Loucy (cell line): Measurements from ENCODE around the gene IGFALS.

Experiments used
- H2AFZ ChIP-seq: fragments of 200-600 bp; sonication (generic); 2 replicates; pipeline ENCODE4 v1.6.0; 2016; ENCODE audit warnings: antibody characterized with exemption, mild to moderate bottlenecking, low read length, moderate library complexity
- H3F3A ChIP-seq: fragments of 200-600 bp; 2 replicates; pipeline ENCODE4 v1.6.0; 2016; ENCODE audit warnings: antibody characterized with exemption, low read depth, mild to moderate bottlenecking
- H3K27me3 ChIP-seq: fragments of 200-600 bp; sonication (generic); 2 replicates; pipeline ENCODE4 v1.6.1; 2014; ENCODE audit warnings: low read length, mild to moderate bottlenecking; ENCODE audit not compliant: insufficient read depth, poor library complexity, severe bottlenecking
- H3K36me3 ChIP-seq: fragments of 200-600 bp; sonication (generic); 2 replicates; pipeline ENCODE4 v1.6.1; 2016; ENCODE audit warnings: low read length; ENCODE audit not compliant: insufficient read depth
- H3K4me1 ChIP-seq: fragments of 200-600 bp; sonication (generic); 2 replicates; pipeline ENCODE4 v1.5.1; 2014; ENCODE audit warnings: low read length, mild to moderate bottlenecking; ENCODE audit not compliant: insufficient read depth, poor library complexity, severe bottlenecking
- H3K4me2 ChIP-seq: fragments of 200-600 bp; sonication (generic); 2 replicates; pipeline ENCODE4 v1.6.0; 2014; ENCODE audit warnings: antibody characterized with exemption, low read length, low read depth, mild to moderate bottlenecking; ENCODE audit not compliant: poor library complexity, severe bottlenecking
- H3K4me3 ChIP-seq: fragments of 200-600 bp; sonication (generic); 2 replicates; pipeline ENCODE4 v1.5.1; 2014; ENCODE audit warnings: low read length, mild to moderate bottlenecking, mixed read lengths; ENCODE audit not compliant: poor library complexity, severe bottlenecking
- H3K79me2 ChIP-seq: fragments of 200-600 bp; sonication (generic); 2 replicates; pipeline ENCODE4 v1.6.1; 2014; ENCODE audit warnings: low read length; ENCODE audit not compliant: insufficient read depth
- H3K9ac ChIP-seq: fragments of 200-600 bp; sonication (generic); 2 replicates; pipeline ENCODE4 v1.6.0; 2014; ENCODE audit warnings: mild to moderate bottlenecking, low read depth, low read length, moderate library complexity; ENCODE audit not compliant: poor library complexity, severe bottlenecking
- H3K9me2 ChIP-seq: fragments of 200-600 bp; sonication (generic); replicated peaks from 2 replicates; pipeline ENCODE4 v1.6.1; 2016; ENCODE audit warnings: low read depth, low read length, mixed read lengths
- H3K9me3 ChIP-seq: fragments of 200-600 bp; sonication (generic); 2 replicates; pipeline ENCODE4 v1.6.1; 2014; ENCODE audit warnings: mild to moderate bottlenecking, antibody characterized with exemption, low read length, low read depth; ENCODE audit not compliant: insufficient read depth
- H4K20me1 ChIP-seq: fragments of 200-600 bp; sonication (generic); 2 replicates; pipeline ENCODE4 v1.6.0; 2014; ENCODE audit warnings: antibody characterized with exemption, low read length, mild to moderate bottlenecking; ENCODE audit not compliant: insufficient read depth, poor library complexity, severe bottlenecking
- EZH2phosphoT487 ChIP-seq: fragments of 200-600 bp; IDR thresholded peaks from 2 replicates; pipeline ENCODE4 v1.6.1; 2018; ENCODE audit warnings: antibody characterized with exemption, mild to moderate bottlenecking, moderate library complexity, borderline replicate concordance
- TF ChIP-seq, protein P1 (sequence below): fragments of 200-600 bp; sonication (generic); conservative IDR thresholded peaks from 2 replicates; pipeline ENCODE4 v1.5.1; 2014; ENCODE audit warnings: mild to moderate bottlenecking, antibody characterized with exemption, low read length

Gene IGFALS

DNA sequence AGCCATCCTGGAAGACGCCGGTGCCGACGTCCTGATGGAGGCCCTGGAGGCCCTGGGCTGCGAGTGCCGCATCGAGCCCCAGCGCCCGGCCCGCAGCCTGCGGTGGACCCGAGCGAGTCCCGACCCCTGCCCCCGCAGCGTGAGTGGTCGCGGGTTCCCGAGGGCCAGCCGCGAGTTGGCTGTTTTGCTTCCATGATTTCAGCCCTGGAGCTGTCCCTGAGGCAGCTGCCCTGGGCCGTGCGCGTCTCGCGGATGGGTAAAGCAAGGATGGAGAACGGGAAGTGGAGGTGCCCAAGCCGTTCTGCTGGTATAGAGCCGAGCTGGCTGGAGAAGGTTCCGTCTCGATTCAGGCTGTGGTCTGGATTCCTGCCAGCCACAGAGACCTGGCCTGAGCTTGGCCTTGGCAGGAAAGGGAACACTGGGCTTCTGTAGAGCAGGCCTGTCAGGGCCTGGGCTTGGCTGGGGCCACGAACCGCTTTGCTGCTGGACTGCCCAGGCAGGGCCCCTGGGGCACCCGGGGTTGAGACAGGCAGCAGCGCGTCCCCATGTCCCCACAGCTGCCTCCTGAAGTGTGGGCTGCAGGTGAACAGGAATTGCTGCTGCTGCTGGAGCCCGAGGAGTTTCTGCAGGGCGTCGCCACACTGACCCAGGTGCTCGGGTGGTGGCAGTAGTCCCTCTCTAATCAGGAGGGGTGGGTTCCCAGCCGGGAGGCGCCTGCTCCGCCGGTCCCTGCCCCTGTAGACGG, 19.6 kb downstream of the IGFALS start:
- no peaks in the 10 kb centered on the region for H3K4me1 ChIP-seq
- peak overlapping the region; percentile 83 for H3K4me2 ChIP-seq
- peak overlapping the region; percentile 86 for H3K9ac ChIP-seq
- H3K4me3 ChIP-seq: peak overlapping the region; percentile 95
- no peaks in the 10 kb centered on the region for H3K9me2 ChIP-seq
- peaks cover 10% of the 10 kb centered on the region for H4K20me1 ChIP-seq
- no peaks in the 10 kb centered on the region for H3K9me3 ChIP-seq
- no peaks in the 10 kb centered on the region for H3K36me3 ChIP-seq
- peaks cover 23% of the 10 kb centered on the region; the same call in 1 of the 2 replicates for H3K79me2 ChIP-seq
- TF ChIP-seq, protein P1, sequence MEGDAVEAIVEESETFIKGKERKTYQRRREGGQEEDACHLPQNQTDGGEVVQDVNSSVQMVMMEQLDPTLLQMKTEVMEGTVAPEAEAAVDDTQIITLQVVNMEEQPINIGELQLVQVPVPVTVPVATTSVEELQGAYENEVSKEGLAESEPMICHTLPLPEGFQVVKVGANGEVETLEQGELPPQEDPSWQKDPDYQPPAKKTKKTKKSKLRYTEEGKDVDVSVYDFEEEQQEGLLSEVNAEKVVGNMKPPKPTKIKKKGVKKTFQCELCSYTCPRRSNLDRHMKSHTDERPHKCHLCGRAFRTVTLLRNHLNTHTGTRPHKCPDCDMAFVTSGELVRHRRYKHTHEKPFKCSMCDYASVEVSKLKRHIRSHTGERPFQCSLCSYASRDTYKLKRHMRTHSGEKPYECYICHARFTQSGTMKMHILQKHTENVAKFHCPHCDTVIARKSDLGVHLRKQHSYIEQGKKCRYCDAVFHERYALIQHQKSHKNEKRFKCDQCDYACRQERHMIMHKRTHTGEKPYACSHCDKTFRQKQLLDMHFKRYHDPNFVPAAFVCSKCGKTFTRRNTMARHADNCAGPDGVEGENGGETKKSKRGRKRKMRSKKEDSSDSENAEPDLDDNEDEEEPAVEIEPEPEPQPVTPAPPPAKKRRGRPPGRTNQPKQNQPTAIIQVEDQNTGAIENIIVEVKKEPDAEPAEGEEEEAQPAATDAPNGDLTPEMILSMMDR: no peak
- H3K27me3 ChIP-seq: no peaks in the 10 kb centered on the region
- H3F3A ChIP-seq: no peaks in the 10 kb centered on the region
- H2AFZ ChIP-seq: peak overlapping the region; percentile 64; the same call in 1 of the 2 replicates

DNA sequence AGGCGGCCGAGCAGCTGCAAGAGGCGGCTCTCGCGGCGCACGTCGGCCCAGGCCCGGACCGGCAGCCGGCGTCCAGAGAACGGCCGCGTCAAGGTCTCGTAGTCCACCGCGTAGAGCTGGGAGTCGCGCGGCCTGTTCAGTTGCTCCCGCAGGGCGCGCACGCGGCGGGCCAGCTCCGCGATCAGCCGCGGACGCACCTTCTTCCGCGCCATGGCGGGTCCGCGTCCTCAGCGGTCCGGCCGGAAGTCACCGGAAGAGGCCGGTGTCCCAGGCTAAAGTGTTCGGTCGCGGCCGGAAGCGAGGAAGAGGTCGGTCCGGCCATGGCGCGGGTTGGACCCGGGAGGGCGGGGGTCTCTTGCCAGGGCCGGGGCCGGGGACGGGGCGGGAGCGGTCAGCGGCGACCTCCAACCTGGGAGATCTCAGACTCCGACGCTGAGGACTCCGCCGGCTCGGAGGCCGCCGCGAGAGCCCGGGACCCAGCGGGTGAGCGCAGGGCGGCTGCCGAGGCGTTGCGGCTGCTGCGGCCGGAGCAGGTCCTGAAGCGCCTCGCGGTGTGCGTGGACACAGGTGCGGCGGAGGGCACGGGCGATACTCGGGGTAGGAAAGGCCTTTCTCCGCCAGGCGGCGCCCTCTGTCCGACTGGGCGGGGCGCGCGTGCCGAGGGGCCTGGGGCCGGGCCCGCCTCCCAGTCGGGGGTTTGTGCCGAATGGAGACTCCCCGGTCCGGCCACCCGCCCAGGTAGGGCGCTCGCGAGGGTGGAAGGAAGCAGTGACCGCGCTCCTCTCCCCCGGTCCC, 20.4 kb downstream of the IGFALS start, which contains the start of gene MRPS34:
Gene MRPS34 (minus strand): TSS at position 227 of the 795 bp plus-strand sequence. CDS start 15 bp downstream, at position 212.
- H4K20me1 ChIP-seq: peaks cover 10% of the 10 kb centered on the region
- H3K4me3 ChIP-seq: peak within 1 kb of the TSS; percentile 95
- H3K9me3 ChIP-seq: no peaks in the 10 kb centered on the region
- H3K4me1 ChIP-seq: no peaks in the 10 kb centered on the region
- H3K9me2 ChIP-seq: no peaks in the 10 kb centered on the region
- H3K79me2 ChIP-seq: peaks cover 23% of the 10 kb centered on the region; the same call in 1 of the 2 replicates
- TF ChIP-seq, protein P1: peak; percentile 44
- no peak for TF ChIP-seq EZH2phosphoT487
- H3K36me3 ChIP-seq: no peaks in the 10 kb centered on the region
- H3F3A ChIP-seq: no peaks in the 10 kb centered on the region
- H2AFZ ChIP-seq: peak within 1 kb of the TSS; percentile 64; the same call in 1 of the 2 replicates
- H3K4me2 ChIP-seq: peak within 1 kb of the TSS; percentile 85
- no peaks in the 10 kb centered on the region for H3K27me3 ChIP-seq
- H3K9ac ChIP-seq: peak within 1 kb of the TSS; percentile 86

DNA sequence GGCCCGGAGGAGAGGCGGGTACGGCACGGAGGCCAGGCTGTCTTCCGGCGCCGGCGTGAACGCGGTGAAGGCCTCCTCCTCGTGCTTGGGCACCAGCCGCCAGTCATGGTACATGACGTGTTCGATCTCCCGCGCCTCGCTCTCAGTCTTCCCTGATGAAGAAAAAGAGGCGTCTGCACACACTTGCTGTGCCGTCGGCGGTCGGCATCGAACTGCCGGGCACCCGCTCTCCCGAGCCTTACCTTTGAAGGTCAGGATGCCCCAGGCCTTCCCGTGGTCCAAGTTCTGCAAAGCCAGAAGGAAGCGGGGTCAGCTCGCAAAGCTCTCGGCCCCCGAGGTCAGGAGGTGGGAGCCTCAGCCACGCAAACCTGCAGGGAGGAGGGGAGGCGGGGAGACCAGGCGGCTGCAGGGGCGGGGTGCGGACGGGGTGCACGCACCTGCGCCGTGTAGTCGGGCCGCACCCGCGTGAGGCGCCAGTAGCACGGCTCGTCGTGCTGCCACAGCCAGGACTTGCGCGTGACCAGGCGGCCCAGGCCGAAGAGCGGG, 21.1 kb downstream of the IGFALS start, which contains the start of gene EME2:
Gene EME2 (plus strand): TSS at position 449 of the 546 bp plus-strand sequence. CDS start 418 bp downstream, outside the sequence.
- TF ChIP-seq EZH2phosphoT487: no peak
- TF ChIP-seq, protein P1: no peak
- no peaks in the 10 kb centered on the region for H3K27me3 ChIP-seq
- no peaks in the 10 kb centered on the region for H3K9me2 ChIP-seq
- peak within 1 kb of the TSS; percentile 86 for H3K9ac ChIP-seq
- H3K79me2 ChIP-seq: peaks cover 23% of the 10 kb centered on the region; the same call in 1 of the 2 replicates
- H3K9me3 ChIP-seq: no peaks in the 10 kb centered on the region
- H3K36me3 ChIP-seq: no peaks in the 10 kb centered on the region
- H4K20me1 ChIP-seq: peaks cover 10% of the 10 kb centered on the region
- peak within 1 kb of the TSS; percentile 64; the same call in 1 of the 2 replicates for H2AFZ ChIP-seq
- H3K4me3 ChIP-seq: peak within 1 kb of the TSS; percentile 95
- no peaks in the 10 kb centered on the region for H3K4me1 ChIP-seq
- peak within 1 kb of the TSS; percentile 85 for H3K4me2 ChIP-seq
- H3F3A ChIP-seq: no peaks in the 10 kb centered on the region
